HG02973 (cell line): ENCODE data around the gene BOLA3.
"Not testable (repeated sequence)": the region's sequence is repeated elsewhere in the genome, so short reads cannot be mapped to it uniquely, and the experiment has no call there.

Experiments used
- ATAC-seq: cut with Tn5 transposase; IDR thresholded peaks from one replicate; pipeline ENCODE4 v1.9.1; 2021; ENCODE audit warnings: moderate library complexity; ENCODE audit not compliant: unreplicated experiment

Gene BOLA3

DNA sequence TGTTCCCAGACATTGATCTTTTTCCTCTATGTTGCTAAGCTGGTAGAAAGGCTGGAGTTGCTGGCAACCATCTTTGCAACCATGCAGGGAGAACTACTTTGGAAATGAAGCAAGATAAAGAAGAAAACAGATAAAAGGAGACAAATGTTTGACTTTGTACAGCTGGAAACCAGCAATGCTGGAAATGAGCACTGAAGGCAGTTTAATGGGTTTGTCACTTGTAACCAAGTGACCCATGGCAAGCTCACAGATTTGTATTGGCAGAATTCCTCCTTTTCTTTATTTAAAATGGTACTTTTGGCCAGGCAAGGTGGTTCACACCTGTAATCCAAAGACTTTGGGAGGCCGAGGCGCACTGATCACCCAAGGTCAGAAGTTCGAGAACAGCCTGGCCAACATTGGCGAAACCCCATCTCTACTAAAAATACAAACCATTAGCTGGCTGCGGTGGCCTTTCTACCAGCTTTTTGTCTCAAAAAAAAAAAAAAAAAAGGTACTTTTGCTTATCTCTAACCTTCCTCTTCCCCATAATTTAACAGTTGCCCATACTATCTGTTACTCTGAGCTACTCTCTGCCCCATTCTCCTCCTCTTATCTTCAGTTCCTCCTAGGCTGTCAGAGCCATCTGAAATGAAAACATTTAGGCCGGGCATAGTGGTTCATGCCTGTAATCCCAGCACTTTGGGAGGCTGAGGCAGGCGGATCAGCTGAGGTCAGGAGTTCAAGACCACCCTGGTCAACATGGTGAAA is 2.0 kb upstream of the BOLA3 start:
- ATAC-seq, result no peak

DNA sequence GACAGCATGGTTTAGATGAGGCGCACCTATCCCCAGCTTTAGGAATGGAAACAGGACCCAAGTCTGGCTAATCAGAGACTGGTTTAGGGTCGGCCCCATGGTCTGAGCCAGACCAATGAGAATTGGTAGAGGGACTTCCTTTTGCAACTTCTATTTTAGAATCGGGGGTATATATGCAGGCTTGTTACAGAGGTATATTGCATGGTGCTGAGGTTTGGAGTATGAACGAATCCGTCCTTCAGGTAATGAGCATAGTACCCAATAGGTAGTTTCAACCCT is 1.5 kb upstream of the BOLA3 start:
- no peak for ATAC-seq

DNA sequence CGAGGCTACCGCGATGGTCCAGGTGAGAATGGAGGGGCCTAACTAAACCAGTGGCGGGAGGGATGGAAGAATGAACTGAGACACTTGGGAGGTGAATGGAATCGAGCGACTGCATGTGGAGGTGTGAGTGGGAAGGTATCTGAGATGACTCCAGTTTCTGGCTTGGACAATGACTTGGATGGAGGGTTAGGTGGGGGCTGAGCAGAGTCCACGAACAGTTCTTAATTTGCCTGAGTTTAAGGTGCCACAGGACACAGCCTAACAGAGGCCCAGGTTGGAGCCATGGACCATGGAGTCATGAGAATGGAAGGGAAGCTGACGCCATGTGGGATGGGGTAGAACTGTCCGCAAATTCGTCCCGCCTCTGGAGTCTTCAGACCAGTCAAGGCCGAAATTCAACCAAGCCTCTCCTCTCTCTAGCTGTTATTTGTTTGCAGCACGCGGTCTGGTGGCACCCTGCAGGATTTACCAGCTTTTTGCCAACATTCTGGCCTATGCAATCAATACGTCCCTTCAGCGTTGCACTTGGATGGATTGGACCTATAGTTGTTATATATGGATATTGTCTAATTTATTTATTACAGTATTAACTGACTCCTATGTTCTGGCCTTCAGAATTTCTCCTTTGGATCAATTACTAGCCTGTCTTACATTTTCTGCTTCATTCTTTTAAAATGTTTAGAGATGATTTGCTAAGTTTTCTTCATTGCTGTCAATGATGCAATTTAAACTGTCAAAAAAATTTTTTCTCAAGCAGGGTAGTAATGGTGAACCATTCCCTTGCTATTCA is 940 bp upstream of the BOLA3 start:
- ATAC-seq, result no peak

DNA sequence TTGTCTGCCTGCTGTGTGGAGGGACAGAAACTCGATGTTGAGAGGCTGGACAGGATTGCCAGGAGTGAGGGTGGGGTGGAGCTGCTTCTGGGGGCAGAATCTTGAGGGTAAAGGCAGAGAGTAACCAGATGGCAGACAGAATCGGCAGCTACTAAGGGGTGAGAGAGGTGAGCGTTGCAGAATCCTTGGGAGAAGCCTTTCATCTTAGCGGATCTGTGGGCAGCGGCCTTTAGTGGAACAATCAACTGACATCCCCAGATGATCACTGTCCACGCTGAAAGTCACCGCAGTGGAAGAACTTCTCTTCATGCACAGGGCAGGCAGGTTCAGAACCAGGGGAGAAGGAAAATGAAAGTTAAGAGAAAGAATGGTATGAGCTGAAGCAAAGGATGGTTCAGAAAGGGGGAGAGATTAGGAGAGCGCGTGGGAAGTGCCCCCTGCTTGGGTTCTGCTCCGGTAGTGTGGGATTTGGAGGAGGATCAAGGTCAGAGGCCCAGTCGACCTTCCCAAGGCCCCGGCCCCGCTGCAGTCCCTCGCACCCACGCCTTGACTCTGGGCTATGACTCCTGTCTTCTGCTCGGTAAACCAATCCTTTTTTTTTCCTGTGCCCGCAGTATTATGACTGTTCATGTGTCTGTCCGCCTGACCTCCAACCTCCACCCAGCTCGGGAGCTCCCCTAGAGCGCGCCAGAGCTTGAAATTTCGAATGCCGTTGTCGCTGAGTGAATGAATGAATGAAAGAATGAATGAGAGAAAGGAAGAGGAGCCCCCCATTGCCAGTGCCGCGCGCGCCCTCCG is 584 bp downstream of the BOLA3 start:
- peak; percentile 21 for ATAC-seq

DNA sequence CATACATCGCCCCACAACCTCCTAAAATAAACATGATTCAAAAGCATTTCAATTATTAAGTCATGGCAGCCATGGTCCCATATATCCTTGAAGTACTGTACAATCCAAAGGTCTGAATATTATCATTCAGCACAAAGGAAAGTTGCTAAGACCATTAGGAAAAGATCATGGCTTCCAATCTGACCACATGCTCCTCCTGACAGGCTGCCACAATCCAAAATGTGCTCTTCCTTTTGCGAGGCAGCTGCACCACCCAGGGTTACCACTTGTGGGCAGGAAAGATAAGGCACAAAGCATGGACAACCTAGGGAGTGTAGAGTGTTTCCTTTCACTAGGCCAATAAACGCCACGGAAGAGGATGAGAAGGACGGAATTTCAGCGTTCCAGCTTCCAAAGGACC is 5.4 kb downstream of the BOLA3 start:
- no peak for ATAC-seq

DNA sequence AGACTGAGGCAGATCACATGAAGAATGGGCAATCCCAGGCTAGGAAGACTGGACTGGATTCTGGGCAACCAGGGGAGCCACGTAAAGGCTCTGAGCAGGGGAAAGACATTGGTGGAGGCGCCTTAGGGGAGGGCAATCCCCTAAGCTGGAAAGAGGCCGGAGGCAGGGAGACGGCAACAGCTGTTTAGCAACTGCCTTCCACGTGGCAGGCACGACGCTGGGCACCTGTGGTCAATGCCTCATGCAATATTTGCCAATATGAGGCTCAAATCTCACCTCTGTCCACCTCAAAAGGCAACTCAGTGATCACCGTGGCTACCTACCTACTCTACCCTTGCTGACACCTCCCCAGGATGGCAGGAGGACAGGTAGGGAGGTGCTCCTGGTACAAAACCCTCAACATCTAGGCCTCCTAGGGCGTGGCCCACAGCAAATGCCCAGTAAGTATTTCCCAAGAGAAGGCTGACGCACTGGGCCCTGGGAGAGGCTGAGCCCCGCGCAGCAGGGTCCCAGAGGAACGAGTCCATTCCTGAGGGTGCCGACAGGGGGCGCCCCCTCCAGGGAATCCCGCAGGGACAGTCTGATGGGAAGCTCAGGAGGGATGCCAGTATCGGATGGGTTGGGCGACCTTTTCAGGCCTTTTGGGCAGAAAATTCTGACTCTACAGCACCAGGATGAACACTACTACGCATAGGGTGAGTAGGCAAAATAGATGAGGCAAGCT is 8.9 kb downstream of the BOLA3 start:
- ATAC-seq, result no peak

DNA sequence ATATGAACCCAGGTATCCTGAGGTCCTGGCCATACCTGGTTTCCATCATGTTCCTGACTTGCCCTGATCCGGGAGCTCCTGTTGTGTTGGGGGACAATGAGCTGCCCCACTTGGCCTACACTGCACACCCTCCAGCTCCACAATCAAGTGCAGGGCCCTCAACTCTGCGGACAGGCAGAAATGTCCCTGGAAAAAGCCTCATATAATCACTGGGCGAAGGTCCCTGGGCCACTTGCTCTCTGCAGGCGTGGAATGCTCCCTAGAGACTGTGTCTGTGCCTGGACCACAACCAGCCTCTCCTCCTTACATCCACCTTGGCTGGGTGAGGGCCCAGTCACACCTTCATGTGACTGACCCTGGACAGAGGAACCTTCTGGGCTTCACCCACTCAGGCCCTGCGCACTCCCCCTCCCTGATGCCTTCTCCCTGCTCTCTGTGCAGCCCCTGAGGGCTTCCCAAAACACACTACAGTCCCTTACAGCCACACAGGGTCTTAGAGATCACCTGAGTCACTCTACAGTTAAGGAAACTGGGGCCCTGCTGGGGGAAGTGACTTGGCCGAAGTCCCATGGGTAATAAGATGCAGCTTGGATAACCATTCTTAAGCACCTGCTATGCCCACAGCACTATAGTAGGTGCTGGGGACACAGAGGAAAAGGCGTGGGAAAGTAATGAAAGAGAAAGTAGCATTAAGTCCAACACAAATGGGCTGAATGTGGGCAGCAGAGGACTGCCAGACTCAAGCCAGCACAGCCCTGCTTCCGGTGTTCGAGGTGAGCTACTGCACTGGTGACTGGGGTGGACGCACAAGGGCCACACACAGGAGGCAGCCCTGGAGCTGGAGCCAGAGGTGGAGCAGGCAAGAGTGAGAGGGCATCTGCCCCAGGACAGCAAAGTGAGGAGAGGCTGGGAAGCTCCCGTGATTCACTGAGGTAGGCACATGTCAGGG is 9.8 kb downstream of the BOLA3 start:
- no peak for ATAC-seq

DNA sequence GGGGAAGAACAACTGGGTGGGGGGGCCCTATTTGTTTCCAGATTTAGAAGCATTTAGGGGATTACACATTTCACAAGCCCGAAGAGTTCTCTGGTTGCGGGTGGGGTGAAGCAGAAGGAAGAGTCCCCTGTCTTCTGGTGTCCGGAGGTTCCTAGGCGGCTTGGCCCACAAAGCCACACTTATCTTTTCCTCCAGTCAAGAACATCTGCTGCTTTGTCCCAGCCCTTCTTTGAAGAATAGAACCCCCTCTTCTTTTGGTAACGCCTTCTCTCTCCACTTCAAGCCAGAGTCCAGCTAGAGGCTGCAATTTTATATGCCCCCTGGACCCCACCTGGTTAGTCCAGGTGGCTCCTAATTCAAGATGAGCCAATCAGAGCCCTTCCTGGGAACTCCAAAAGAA is 15.8 kb downstream of the BOLA3 start:
- no peak for ATAC-seq

DNA sequence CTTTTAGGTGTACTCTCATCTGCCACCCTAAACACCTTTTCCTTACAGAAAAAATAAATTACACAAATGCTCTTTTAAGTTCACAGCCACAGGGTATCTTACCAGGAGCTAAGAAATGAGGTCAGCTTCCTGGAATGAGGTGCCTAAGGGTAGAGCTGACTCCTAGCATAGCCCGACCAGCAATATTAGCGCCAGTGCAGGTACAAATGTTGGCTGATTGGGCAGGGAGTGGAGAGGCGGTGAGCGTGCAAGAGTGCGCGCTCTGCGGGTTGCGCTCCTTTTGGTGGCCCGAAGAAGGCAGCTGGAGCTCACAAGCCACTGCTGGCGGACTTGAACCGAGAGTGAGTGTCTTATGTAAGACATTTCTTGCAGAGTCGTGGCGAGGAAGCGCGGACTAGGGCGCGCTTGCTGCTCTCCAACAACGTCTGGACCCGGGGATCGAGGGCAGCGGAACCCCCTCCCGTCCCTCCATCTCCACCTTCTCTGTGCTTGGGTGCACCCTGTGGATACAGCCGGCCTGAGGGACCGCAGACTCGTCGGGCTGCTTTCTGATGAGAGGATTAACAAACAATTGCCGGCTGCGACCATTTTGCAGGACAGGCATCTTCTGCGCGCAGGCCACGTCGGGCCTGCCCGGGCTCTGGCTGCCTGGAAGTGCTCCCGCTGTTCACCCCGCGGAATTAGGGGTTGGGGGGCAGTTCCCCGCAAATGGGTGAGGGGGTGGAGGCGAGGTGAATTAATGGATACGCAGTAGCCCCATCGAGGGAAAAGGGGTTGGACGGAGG is 17.3 kb downstream of the BOLA3 start:
- no peak for ATAC-seq

DNA sequence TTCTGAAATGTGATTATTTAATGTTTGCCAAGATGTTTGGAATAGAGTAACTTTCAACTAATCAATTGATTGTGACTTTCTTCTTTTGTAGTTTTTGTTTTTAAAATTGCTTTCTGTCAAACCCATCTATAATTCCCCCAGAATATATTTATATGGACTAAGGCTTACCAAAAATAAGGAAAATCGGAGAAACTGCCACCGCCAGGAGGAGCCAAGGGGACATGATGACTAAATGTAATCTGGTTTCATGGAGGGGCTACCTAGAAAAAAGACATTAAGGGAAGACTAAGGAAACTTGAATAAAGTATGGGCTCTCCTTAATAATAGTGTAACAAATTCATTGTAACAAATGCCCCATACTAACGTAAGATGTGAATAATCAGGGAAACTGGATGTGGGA is 19.5 kb downstream of the BOLA3 start:
- ATAC-seq, result no peak

DNA sequence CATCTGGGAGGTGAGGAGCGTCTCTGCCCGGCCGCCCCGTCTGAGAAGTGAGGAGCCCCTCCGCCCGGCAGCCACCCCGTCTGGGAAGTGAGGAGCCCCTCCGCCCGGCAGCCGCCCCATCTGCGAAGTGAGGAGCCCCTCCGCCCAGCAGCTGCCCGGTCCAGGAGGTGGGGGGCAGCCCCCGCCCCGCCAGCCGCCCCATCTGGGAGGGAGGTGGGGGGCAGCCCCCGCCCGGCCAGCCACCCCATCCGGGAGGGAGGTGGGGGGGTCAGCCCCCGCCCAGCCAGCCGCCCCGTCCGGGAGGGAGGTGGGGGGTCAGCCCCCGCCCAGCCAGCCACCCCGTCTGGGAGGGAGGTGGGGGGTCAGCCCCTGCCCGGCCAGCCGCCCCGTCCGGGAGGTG is 23.8 kb downstream of the BOLA3 start:
- ATAC-seq, result not testable (repeated sequence)

DNA sequence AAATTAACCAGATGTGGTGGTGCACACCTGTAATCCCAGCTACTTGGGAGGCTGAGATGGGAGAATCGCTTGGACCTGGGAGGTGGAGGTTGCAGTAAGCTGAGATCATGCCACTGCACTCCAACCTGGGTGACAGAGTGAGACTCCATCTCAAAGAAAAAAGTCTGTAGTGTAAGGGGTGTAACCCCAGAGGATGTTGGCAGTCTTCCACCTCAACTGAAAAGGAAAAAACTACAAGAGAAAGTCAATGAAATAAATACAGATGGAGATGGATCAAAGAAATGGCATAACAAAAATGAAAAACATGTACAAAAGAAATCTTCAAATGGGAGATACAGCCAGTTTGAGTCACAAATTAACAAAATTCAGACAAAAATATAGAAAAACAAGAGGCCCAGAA is 25.9 kb downstream of the BOLA3 start:
- not testable (repeated sequence) for ATAC-seq

DNA sequence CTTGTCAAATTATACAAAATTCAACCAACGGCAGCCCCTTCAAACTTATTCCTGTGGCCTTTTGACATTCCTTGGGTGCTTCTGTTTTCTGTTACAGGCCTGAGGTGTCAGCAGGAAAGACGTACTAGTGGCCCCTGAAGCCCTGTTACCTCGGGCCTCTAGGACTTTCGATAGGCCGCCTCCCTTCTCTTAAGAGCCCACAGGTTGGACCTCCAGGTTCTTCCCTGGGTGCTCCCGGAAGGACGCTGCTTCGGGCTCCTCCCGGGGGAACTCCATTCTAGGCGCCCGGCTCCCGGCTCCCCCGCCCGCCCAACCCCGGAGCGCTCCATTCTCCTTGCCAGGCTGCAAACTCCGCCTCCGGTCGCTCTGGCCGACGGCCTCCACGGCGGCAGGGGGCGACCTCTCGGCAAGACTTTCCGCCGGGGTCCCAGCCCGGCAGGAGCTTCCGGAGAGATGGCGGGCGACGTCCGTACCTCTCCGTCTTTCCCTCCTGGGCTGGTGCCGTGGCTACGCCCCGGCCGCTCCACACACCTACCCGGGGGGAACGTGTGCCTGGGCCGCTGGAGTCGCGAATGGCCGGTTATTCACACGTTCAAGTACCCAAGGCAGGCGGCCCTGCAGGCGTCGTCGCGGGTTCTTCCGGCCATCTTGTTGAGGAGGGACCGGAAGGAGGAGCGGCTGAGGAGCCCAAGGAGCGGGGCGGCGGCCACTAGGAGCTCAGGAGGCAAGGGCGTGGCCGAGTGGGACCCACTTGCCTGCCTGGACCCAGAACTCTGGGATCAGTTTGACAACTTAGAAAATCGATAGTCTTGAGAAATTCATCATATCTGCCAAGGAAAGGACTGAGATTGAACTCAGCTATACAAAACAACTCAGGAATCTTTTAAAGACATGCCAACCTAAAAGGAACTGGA is 27.5 kb downstream of the BOLA3 start:
- peak; percentile 96 for ATAC-seq

DNA sequence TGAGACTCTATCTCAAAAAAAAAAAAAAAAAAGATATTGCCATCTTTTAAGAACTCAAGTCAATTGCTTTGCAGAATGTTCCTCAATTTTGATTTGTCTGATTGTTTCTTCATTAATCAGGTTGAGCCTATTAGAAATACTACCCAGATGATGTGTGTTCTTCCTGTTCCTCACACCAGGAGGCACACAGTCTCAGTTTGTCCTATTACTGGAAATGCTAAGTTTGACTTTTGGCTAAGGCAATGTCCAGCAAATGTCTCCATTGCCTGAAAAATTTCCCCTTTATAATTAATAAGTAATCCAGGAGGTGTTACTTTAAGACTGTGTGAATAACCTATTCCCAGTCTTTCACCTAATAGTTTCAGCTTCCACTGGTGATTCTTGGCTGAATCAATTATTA is 28.4 kb downstream of the BOLA3 start:
- ATAC-seq, result no peak

DNA sequence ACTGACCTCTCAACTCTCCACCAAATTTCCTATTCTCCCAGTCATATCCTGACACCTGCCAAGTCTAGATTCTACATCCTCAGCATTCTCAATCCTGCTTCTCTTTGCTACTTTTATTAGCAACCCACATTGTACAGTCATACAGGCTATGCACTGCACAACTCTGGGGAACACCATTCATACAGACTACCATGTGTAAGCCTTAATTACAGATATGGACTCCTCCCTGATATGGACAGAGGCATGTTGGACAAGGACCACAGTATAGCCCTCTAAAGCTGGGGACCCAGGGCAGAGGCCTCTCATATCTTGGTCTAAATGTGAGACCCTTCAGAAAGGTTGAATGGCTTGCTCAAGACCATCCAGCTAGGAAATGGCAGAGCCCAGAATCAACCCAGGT is 36.3 kb downstream of the BOLA3 start:
- no peak for ATAC-seq

DNA sequence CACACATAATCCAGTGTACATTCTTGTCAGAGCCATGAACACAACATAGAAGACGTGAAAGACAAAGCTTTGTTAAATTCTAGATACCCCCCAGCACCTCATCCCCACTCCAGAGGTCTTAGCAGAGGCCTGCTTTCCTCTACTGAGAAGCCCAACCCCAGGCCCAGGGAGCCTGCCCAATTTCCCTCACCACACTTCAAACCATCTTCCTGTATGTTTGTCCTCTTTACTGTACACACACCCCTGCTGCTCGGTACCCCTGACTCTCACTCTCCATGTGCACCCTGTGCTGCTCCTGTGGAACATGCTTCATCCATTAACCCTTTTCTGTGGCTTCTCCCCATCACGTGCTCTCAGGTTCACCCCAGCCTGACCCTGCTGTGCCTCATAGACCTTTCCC is 37.2 kb downstream of the BOLA3 start:
- no peak for ATAC-seq

DNA sequence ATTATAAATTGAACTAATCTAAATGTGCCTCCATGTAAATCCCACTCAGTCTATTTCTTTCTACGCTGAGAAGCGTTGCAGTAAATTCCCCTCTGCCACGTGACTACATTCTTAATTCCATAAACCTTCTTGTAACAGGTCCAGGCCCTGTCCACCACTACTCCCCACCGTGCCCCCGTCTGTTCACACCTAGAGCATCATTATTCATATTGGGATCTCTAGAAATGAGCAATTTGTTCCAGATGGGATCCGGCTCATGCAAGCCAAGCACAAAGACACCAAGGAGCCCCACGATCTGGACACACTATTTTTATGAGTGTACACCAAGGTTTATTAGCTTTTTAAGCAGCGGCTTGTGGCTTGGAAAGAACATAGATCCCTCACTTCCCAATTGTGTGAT is 38.2 kb downstream of the BOLA3 start:
- no peak for ATAC-seq

DNA sequence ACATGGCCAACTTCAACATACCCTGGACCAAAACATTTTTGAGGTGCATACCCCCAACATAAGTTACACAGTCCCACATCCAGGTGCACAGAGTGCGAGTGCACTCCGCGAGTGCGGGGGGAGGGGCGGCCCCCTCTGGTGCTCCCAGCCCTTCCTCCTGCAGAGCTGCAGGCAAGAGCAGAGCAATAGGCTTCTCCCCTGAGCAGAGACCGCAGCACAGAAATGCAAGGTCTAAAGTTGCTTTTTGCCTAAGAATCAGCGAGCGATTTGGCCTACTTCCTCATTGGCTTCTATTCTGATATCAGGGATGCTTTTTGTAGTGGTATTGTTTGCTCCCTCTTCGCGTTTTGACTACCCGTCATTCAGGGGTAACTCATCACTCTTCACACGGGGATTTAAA is 40.6 kb downstream of the BOLA3 start:
- ATAC-seq, result no peak
